Calu3 (cell line): Measurements from ENCODE around the gene RNU6-9. TPM values are rescaled to one million over a fixed set of nuclear protein-coding genes. Genes with fewer than 3 reads are reported as not detected.

Experiments used
- BruUV-seq: library from RNA; stranded (reverse); fragments of 400-500 nt; replicated peaks from 2 replicates; lab custom pipeline; 2021; lab: Mats Ljungman, UMichigan
- CTCF ChIA-PET: fragments of 300-600 bp; sonication (Branson Sonifier 250); formaldehyde crosslinking; loops from one replicate; lab custom pipeline; 2022; ENCODE audit warnings: antibody characterized with exemption; lab: Charles Lee
- DNase-seq: peaks from one replicate; pipeline ENCODE4 v3.0.0; 2022
- H3K27ac Mint-ChIP-seq: one replicate; pipeline ENCODE4 v1.8.0; 2022; ENCODE audit warnings: mixed read lengths; ENCODE audit not compliant: unreplicated experiment
- H3K27me3 Mint-ChIP-seq: one replicate; pipeline ENCODE4 v1.8.0; 2022; ENCODE audit warnings: mixed read lengths; ENCODE audit not compliant: unreplicated experiment
- H3K36me3 Mint-ChIP-seq: one replicate; pipeline ENCODE4 v1.8.0; 2022; ENCODE audit warnings: mild to moderate bottlenecking, moderate library complexity, mixed read lengths; ENCODE audit not compliant: insufficient read depth, unreplicated experiment
- H3K4me1 Mint-ChIP-seq: one replicate; pipeline ENCODE4 v1.8.0; 2022; ENCODE audit warnings: mild to moderate bottlenecking, low read depth, mixed read lengths; ENCODE audit not compliant: unreplicated experiment
- H3K4me3 Mint-ChIP-seq: one replicate; pipeline ENCODE4 v1.8.0; 2022; ENCODE audit warnings: mild to moderate bottlenecking, low read depth, moderate library complexity, mixed read lengths; ENCODE audit not compliant: unreplicated experiment
- H3K9me3 Mint-ChIP-seq: one replicate; pipeline ENCODE4 v1.8.0; 2022; ENCODE audit warnings: low read depth, mixed read lengths; ENCODE audit not compliant: unreplicated experiment
- CTCF ChIP-seq: fragments of 200-600 bp; IDR thresholded peaks from one replicate; pipeline ENCODE4 v1.8.0; 2022; ENCODE audit warnings: antibody characterized with exemption; ENCODE audit not compliant: unreplicated experiment
- intact Hi-C: fragments of 100-400 bp; cut with micrococcal nuclease; formaldehyde crosslinking; loops from one replicate; pipeline ENCODE4 v1.10.0; 2022; ENCODE audit not compliant: unreplicated experiment
- total RNA-seq: library from RNA; stranded (reverse); gene quantifications from 2 replicates; pipeline ENCODE4 v1.2.3, GENCODE V29; 2022

The RNU6-9 gene
- total RNA-seq, 1 experiment from 2014 or later, result not detected

GRCh38 chr19:892243-892893 is 916 bp upstream of the RNU6-9 start:
- TF ChIP-seq CTCF, result no peak
- H3K27me3 Mint-ChIP-seq, result no peaks in the 10 kb centered on the region
- H3K4me1 Mint-ChIP-seq, result no peaks in the 10 kb centered on the region
- peaks cover 59% of the 10 kb centered on the region for H3K36me3 Mint-ChIP-seq
- peak overlapping the region; percentile 78 for H3K4me3 Mint-ChIP-seq
- DNase-seq, result no peak
- CTCF ChIA-PET, result no interaction called here
- no TSS peak for BruUV-seq
- peak overlapping the region; percentile 39 for H3K27ac Mint-ChIP-seq
- intact Hi-C loops, result no loop called here
- H3K9me3 Mint-ChIP-seq, result no peaks in the 10 kb centered on the region

- Mint-ChIP-seq H3K27ac (no peak overlapping the region), H3K27me3 (no peaks in the 10 kb centered on the region), H3K4me3 (no peak overlapping the region), H3K36me3 (peaks cover 53% of the 10 kb centered on the region), H3K9me3 (no peaks in the 10 kb centered on the region), H3K4me1 (no peaks in the 10 kb centered on the region)
- TF ChIP-seq CTCF, result no peak
- intact Hi-C loops, result no loop called here
- DNase-seq, result no peak
- CTCF ChIA-PET, result interaction anchor here (1.3 kb wide), 1 partner anchor 12 kb away, joined by 4 read pairs; no protein-coding TSS in a partner anchor
- no TSS peak for BruUV-seq
Observed at GRCh38 chr19:896434-896833, 3.1 kb downstream of the RNU6-9 start.

- H3K27ac Mint-ChIP-seq, result no peak overlapping the region
- no peak for DNase-seq
- H3K9me3 Mint-ChIP-seq, result no peaks in the 10 kb centered on the region
- TSS peak; percentile 82 for BruUV-seq
- H3K36me3 Mint-ChIP-seq, result peaks cover 56% of the 10 kb centered on the region
- no peaks in the 10 kb centered on the region for H3K27me3 Mint-ChIP-seq
- no peak for TF ChIP-seq CTCF
- no peaks in the 10 kb centered on the region for H3K4me1 Mint-ChIP-seq
- intact Hi-C loops, result no loop called here
- no peak overlapping the region for H3K4me3 Mint-ChIP-seq
- CTCF ChIA-PET, result interaction anchor here (1.3 kb wide), 1 partner anchor 12 kb away, joined by 4 read pairs; no protein-coding TSS in a partner anchor
Observed at GRCh38 chr19:896999-897398, 3.7 kb downstream of the RNU6-9 start.

- no peaks in the 10 kb centered on the region for H3K4me1 Mint-ChIP-seq
- H3K9me3 Mint-ChIP-seq, result no peaks in the 10 kb centered on the region
- no TSS peak for BruUV-seq
- peaks cover 51% of the 10 kb centered on the region for H3K36me3 Mint-ChIP-seq
- no peak for TF ChIP-seq CTCF
- intact Hi-C loops, result no loop called here
- H3K27ac Mint-ChIP-seq, result no peak overlapping the region
- CTCF ChIA-PET, result interaction anchor here (1.3 kb wide), 1 partner anchor 11 kb away, joined by 4 read pairs; no protein-coding TSS in a partner anchor
- no peak overlapping the region for H3K4me3 Mint-ChIP-seq
- no peaks in the 10 kb centered on the region for H3K27me3 Mint-ChIP-seq
- no peak for DNase-seq
Observed at GRCh38 chr19:897442-898039, 4.3 kb downstream of the RNU6-9 start.
